Nucleus accumbens (tissue), 56 donors: ENCODE results near the gene TNS3.

Experiments
- DNase-seq, 56 donors: peaks; one replicate each; lab custom pipeline; 2025; lab: John Stamatoyannopoulos, UW

Gene TNS3

DNA sequence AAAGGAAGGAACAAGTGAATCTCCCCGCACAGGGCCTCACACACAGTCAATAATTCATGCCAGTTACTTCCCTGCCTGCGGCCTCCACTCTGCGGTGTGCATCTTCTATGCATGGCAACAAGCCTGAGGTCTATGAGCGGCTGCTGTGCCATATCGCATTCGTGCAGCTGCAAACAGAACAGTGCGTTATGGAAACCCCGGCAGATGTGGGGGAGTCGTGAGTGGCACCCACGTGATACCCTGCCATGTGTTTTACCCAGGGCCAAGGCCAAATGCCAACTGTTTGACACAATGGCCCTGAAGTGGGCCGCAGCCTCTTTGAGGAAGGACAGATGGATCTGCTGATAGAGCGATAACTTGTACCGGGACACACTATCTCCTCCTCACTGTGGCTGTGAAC is 13.4 kb downstream of the TNS3 start:
- peak in 53 of 56 donors; percentile 12 to 86 (median 65) for DNase-seq

GRCh38 chr7:47568056-47568455 is 13.9 kb downstream of the TNS3 start:
- no peak for DNase-seq

DNA sequence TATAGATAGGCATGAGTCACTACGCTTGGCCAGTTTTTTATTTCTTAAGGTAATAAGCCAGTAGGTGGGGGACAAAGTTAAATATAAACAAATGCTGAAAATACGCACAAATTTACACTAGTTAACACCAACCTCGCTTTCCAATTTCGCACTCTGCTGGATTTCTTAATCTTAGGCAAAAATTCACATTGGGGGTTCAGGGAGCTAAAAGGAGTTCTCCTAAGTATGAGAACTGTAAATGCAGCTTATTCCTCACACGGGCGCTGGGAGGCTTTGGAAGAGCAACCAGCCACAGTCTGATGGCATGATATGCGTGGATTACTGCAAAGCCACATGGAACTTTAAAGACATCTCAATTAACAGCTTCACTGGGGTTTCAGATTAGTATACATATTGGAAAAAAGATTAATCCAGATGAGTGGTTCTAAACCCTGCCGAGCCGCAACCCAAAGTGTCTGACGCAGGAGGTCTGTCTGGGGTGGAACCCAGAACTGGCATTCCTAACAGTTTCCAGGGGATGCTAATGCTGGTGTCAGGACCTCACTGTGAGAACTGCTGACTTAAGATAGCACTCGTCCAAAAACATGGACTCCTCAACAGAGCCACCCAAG is 16.2 kb downstream of the TNS3 start:
- no peak for DNase-seq

DNA sequence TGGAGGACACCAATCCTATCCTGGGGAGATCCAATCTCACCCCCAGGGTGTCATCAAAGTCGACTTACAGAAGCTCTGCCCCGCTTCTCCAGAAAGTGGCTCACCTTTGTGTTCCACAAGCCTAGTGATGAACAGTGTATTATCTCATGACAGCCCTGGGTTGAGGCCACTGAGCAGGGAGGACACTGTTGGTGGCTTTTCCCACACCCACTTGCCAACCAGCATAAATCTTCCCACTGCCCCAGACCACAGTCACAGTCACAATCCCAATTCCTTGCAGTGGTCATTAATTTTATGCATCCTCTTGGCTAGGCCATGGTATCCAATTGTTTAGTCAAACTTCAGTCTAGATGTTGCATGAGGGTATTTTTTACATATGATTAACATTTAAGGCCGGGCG is 18.4 kb downstream of the TNS3 start:
- no peak for DNase-seq

- DNase-seq, result no peak
Measured at GRCh38 chr7:47561715-47562446, 20.0 kb downstream of the TNS3 start.

- DNase-seq, result no peak
Measured at GRCh38 chr7:47559306-47560220, 22.3 kb downstream of the TNS3 start.

DNA sequence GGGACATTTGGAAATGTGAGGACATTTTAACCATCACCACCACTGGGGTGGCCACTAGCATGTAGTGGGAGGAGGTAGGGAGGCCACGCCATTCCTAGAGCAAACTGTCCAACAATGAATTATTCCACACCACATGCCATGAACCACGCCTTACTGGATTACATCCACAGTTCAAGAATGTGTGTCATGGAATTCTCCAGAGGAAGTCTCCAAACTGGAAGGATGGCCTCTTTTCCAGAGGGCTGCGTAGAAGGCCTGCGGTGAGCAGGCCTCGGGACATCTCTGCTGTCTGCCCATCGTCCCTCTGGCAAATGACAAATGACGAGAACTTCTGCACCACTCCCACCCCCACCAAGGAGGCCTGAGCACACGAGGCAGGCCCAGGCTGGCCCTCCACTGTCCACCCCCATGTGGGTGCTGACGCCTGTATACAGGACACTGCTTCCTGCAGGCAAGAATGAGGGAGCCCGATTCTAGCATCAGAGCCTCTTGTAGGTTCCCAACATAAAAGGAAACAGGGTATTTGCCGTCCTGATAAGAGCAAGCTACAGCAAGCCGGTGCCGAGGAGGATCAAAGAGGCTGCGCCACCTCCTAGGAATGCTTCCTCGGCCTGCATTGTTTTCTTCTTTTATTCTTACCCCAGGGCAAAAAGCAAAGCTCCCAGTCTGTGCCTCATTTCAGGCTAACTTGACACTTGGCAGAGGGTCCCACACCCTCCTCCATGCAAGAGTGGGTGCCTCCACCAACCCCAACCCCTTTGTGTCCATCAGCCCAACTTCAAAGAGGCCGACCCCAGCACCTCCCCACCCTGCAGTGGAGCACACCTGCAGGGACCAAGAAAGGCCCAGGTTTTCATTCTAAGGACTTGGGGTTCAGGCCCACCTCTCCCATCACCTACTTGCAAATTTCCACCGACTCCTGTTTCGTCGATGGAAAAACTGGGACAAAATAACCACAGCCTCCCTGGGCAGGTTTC is 23.9 kb downstream of the TNS3 start:
- DNase-seq, result no peak

- DNase-seq, result no peak
Measured at GRCh38 chr7:47557317-47557693, 24.6 kb downstream of the TNS3 start.

DNA sequence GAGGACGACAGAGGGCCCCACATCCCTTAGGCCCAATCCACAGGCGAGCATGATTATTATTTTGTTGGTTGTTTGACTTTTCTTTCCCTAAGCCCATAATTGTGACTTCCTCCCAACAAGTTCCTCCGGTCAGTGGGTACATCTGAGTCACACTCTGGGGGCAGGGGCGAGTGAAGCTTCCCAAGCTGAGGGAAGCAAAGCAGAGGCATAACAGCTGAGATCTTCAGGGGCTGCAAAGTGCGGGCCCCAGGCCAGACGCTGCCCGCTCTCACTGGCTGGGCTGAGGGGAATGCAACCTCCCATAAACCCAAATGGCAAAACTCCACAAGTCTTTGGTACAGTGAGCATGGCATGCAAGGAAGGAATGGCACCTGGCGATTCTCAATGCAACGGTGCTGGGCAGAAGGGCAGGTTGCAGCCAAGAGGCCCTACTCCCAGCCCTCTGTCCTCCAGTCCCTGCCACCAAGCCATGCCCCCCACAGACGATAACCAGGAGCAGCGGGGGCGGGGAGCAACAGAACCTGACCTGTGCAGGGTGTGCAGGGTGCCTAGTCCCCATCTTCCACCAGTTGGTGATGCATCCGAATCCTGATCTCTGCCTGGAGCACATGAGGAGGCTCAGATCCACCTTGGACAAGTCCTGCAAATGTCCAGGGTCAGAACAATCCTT is 25.3 kb downstream of the TNS3 start:
- no peak for DNase-seq

- no peak for DNase-seq
Measured at GRCh38 chr7:47553309-47553708, 28.6 kb downstream of the TNS3 start.

- DNase-seq, result no peak
Measured at GRCh38 chr7:47552621-47553020, 29.3 kb downstream of the TNS3 start.

DNA sequence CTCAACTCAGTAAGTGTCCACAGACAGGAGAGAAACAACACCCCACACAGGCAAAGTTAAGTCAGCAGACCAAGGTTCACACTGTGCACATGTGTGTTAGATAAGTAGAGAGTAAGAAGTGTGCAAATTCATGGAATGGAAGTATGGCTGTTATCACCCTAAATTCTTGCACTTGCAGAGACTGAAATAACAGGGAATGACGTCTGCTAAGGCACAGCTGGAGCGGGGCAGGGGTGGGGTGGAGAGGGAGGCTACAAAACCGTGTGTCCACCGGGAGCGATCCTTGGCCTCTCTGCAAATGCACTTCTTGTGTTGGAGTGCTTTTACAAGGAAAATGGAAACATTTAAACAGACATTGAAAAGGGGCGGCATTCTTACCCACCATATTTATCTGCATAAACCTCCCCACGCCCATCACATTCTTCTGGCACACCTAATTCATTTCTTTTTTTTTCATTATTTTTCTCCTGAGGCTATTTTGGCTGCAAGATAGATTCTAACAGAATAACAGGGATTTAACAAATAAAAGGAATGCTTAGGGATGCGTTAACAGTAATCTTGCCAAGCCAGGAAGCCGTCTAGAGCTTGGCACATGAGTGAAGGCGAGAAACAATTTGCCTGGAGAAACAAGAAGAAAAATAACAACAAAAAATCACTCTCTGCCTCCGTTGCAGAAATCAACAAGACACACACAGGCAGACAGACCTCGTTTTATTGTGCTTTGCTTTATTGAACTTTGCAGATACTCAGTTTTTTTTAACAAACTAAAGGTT is 30.1 kb downstream of the TNS3 start:
- no peak for DNase-seq

DNA sequence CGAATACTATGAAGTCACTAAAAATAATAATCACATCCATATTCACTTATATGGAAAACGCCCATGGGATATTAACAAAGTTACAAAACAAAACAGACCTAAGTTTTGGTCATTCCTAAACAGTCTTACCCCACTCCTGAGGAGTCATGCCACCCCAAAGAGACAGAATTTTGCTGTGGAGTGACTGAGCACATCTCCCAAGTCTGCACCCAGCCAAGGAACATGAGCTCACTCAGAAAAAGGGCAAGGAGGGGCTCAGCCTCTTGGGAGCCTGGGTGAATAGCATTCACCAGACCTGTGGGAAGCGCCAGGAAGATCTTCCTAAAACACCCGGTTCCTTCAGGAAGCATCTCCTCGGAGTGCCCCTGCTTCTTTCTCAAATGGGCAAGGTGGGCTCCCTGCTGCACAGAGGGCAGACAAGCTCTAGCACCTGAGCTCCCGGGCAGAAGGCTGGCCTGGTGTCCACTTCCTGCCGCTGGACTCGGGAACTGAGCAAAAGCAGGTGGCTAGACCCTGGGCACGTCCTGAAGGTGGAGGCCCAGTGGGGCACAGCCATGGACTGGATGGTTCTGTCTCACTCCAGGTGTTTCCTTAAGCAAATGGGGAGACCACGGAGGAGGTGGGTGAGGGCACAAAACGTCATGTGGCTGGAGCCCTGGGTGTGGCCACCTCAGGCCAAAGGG is 31.0 kb downstream of the TNS3 start:
- DNase-seq, result no peak

- DNase-seq, result no peak
Measured at GRCh38 chr7:47549916-47550315, 32.0 kb downstream of the TNS3 start.

DNA sequence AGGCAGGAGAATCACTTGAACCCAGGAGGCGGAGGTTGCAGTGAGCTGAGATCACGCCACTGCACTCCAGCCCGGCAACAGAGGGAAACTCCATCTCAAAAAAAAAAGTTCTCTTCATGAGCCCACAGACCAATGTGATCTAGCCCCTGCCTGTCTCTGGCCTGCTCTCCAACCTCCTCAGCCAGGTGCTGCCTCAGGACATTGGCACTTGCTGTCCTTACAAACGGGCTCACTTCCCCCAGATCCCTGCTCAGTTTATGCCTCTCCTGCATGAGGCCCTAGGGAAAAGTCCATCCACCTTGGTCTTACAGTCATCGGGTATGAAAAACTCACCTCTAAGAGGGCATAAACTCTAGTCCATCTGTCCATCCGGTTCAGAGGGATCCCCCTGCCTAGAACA is 32.5 kb downstream of the TNS3 start:
- no peak for DNase-seq

DNA sequence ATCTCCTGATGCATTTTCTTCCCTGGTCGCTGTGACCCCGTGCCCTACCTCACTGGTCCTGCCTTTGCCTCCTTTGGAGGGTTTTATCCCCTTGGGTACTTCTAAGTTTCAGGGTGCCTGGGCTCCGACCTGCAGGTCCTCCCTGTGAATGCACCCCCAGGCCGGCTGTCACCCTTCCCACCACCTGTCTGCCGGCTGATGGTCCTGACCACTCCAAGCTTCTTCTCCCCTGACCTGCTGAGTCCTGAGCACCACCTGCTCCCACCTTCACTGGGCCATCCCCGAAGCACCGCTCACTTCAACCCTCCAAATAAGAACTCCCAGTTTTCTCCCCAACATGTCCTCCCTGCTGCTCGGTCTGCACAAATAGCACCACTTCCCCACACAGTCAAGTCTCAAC is 33.4 kb downstream of the TNS3 start:
- no peak for DNase-seq

- no peak for DNase-seq
Measured at GRCh38 chr7:47546733-47547494, 35.0 kb downstream of the TNS3 start.

GRCh38 chr7:47546171-47546570 is 35.7 kb downstream of the TNS3 start:
- no peak for DNase-seq
